HG03159 (cell line): ENCODE measurements around the gene HNRNPA2B1.
"Not testable (repeated sequence)": the region's sequence is repeated elsewhere in the genome, so short reads cannot be mapped to it uniquely, and the experiment has no call there.

Experiments used
- ATAC-seq: cut with Tn5 transposase; IDR thresholded peaks from one replicate; pipeline ENCODE4 v1.9.1; 2021; ENCODE audit warnings: mild to moderate bottlenecking, moderate library complexity; ENCODE audit not compliant: unreplicated experiment

The HNRNPA2B1 gene

GRCh38 chr7:26198133-26198780, 2.3 kb downstream of the HNRNPA2B1 start:
- no peak for ATAC-seq

DNA sequence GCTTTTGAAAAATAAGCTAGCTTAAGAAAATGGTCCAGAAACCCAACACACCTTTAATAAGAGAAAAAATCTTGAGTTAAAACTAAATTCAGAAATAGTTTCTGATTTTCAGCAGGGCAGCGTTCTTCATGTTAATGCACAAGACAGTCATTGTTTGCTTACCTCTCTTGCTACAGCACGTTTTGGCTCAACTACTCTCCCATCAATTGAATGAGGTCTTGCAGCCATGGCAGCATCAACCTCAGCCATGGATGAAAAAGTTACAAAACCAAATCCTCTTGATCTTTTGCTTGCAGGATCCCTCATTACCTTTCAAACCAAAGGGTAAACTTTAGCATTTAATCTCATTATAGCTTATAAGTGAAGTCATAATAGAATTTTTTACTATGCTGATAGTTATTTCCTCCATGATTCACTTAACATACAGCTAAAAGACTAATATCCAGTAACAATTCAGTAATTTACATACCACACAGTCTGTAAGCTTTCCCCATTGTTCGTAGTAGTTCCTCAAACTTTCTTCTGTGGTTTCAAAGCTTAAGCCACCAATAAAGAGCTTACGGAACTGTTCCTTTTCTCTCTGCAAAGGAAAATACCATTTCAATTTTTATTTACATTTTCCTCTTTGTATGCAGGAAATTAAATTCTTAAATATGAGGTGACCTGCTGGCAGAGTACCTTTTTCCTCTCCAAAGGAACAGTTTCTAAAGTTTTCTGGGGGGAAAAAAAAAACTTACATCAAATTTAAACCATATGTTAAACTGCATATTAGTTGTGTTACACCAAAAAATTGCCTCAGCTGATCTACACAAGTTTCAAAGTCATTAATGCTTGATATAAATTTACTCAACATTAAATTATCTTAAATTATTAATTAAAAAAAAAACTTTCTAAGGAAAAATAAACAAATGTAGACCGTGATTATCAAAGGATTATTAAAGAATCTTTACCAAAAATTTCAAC, 3.1 kb downstream of the HNRNPA2B1 start:
- no peak for ATAC-seq

DNA sequence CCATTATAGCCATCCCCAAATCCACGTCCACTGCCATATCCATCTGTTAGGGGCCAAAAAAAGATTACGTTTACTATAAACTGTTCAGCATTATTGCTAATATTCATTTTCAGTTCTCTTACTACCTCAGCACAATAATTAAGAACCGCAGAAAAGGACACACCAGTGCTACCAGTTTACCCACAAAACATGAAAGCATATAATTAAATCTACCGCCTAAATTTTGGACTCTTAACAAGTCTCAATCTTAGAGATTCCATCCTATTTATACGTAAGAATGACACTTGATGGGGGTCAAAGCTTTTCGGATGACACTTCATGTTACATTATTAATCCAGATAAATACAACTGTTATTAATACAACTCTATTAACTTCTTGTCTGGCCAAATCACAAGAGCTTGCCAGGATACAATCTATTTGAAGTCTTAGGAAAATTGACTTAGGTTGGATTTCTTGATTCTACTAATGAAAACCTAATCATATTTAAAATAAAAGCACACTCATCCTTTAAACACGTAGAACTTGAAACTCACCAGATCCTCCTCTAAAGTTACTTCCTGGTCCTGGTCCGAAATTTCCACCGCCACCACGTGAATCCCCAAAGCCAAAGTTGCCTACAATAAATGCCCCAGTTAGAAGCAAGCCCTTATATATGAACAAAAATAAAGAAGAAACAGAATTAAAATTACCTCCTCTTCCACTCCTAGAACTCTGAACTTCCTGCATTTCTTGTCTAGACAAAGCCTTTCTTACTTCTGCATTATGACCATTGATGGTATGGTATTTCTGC, 4.5 kb downstream of the HNRNPA2B1 start:
- ATAC-seq = no peak

- no peak for ATAC-seq
Observed at GRCh38 chr7:26195182-26195581, 5.4 kb downstream of the HNRNPA2B1 start.

- not testable (repeated sequence) for ATAC-seq
Observed at GRCh38 chr7:26194764-26195163, 5.8 kb downstream of the HNRNPA2B1 start.

DNA sequence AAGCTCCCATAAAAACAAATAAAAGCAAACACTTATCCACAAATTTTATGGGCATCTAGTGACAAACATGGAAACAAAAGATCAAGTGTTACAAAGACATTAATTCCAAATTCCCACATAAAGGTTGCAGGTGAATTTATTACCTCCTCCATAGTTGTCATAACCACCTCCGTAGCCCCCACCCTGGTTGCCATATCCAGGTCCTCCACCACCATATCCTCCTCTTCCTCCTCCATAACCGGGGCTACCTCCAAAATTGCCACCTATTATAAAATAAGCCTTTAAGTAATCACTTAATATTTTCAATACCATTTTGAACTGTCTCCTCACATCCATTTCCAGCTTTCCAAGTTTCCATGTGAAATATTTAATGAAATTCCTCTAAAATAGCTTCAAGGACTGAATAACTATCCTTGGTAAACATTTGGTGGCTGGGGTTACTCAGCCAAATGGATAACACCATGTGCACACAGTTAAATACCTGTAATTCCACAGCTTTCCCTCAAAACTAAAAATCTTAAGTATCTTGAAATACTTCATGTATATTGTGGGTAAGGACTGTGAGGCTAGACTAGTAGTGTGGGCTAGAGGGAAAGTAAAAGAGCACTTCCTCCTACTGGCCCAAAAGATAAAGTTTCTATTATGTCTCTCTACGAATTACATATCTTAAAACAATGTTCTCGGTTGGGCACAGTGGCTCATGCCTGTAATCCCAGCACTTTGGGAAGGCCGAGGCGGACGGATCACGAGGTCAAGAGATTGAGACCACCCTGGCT, 6.9 kb downstream of the HNRNPA2B1 start:
- ATAC-seq = no peak

DNA sequence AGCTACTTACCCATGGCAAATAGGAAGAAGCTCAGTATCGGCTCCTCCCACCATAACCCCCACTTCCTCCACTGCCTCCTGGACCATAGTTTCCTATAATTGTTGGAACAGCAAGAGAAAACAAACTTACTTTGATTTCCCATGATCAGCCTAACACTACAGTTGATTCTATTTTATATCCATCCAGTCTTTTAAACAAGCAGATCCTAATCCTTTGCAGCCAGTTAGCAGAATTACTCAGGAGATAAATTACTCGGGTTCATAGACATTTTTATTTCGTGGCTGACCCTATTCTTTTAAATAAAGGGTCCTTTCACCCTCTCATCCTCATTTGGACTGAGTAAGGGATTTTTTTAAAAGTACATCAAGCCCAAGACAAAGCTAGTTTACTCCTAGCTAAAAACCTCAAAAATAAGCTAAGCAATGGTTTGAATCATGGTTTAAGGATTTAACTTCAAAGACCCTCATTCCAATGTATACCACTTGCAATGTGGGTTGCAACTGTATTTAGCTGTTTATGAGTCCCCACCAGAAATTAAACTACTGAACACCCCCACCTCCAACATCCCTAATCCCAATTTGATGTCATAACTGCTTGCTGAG, 8.0 kb downstream of the HNRNPA2B1 start:
- ATAC-seq = no peak

- no peak for ATAC-seq
Observed at GRCh38 chr7:26191974-26192479, 8.5 kb downstream of the HNRNPA2B1 start.

DNA sequence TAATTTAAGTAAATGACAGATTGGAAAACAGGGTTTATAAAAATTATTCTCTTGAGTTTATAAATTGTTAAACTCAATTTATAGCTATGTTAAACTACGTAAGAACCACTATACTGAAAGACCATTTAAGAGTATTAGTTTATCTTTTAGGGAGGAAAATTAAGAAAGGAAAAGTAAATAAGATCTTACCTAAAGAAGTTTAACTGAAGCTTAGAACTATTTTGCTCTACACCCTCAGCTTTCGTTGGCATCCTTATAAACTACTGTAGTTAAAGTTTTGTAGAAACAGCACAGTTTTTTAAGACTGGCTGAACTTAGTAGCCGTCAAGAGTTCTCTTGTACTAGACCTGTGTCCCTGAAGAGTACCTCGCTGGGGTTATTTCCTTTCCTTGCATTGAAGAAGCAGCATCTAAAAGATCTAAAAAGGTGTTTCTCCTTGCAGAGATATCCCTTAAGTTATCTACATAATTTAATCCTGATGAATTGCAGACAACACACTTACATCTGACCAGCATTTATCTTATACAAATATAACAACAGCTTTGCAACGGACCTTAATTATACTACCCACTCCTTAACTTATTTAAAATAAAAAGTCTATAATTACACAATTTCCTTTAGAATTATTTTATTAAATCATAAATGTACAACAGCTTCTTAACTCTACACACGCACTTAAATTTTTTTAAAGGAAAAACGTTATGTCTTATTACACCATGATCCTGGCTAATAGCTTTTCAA, 9.1 kb downstream of the HNRNPA2B1 start:
- ATAC-seq = no peak

DNA sequence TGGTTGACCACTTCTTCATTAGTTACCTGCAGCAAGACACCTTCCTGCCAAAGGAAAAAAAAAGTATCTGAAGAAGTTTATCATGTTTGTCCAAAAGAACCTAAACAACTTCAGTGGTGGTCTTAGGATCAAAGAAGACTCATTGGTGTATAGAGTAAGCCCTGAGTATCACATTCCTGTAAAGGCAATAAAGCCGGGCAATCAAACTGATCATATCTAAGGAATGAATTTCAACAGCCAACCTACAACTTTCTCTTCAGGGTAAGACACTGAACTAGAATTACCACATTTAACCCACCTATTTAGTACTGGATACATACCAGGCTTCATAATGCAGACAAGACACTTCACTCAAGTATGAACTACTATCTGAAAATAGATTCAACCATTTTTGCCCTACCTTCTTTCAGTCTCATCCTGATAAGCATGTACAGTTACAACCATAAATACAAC, 10.1 kb downstream of the HNRNPA2B1 start:
- ATAC-seq = no peak

DNA sequence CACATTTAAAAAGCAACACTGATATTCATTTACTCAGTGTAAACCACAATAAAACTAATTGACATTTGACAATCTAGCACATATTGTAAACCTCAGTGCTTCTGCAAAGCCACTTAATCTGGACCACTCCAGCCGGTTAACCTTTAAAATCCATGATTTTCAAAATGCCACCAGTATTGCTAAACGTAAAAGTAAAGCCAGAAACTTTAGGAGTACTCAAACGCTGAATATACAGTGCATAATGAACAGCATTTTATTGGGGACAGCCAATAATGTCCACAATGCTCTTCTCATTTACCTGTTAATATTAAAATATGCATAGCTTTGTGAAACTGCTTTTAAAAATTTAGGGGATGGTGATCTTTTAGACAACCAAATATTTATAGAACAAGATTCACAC, 10.8 kb downstream of the HNRNPA2B1 start:
- no peak for ATAC-seq

DNA sequence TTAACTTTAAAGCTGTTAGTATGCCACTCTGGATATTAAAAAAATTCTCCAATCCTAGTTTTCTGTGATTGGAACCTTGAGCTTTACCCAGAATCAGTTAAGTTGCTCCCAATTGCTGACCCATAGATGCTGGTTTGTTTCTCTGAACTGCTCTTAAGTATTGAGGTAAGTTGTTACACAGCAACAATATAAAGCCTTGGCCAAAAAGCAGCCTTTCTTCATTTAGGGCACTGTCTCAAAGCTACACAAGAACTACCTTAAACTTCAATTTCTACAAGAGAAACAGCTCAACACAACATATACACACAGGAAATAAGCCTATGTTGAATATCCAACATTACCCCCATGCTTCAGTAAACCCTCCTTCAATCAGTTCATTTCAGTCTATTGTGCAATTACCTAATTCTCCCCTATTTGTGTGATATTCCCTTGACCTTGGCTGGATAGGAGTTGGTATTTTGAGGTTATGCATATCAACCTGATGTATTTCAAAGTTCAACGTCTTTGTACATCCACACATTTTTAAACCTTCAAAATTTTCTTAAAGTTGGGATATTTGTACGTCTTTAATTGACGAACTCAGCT, 11.5 kb downstream of the HNRNPA2B1 start:
- ATAC-seq = no peak

- no peak for ATAC-seq
Observed at GRCh38 chr7:26188206-26188956, 12.2 kb downstream of the HNRNPA2B1 start.

DNA sequence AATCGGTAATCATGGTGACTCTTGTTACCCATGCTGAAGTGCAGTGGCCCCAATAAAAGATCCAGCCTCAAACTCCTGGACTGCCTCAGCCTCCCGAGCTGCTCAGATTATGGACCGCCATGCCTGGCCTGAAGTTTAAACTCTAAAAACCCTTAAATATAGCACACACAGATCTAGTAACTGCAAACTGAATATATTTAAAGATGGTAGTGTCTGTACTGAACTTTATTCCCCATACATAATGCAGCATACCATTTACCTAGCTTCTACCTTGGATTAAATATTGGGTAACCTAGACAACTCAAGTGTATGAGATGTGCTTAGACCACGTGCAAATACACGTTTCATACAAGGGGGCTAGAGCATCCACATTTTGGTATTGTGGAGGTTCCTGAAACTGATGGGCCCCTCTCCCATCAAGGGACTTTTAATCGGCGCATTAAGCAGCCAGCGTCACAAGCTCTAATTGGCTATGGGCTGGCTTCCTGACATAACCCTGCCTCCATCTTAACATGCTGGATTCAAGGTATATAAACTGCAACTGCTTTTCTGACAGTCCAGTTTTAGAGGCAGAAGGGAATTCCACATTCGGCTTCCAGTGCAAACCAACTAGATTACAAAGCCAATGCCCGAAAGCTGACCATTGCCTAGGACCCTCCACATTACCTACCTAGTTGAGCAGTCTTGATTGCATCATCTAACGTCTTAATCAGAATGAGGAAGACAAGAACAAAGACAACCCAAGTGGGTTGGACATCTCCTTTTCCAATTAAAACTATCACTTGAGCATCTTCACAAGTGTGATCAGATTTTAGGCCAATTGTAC, 13.0 kb downstream of the HNRNPA2B1 start:
- no peak for ATAC-seq

DNA sequence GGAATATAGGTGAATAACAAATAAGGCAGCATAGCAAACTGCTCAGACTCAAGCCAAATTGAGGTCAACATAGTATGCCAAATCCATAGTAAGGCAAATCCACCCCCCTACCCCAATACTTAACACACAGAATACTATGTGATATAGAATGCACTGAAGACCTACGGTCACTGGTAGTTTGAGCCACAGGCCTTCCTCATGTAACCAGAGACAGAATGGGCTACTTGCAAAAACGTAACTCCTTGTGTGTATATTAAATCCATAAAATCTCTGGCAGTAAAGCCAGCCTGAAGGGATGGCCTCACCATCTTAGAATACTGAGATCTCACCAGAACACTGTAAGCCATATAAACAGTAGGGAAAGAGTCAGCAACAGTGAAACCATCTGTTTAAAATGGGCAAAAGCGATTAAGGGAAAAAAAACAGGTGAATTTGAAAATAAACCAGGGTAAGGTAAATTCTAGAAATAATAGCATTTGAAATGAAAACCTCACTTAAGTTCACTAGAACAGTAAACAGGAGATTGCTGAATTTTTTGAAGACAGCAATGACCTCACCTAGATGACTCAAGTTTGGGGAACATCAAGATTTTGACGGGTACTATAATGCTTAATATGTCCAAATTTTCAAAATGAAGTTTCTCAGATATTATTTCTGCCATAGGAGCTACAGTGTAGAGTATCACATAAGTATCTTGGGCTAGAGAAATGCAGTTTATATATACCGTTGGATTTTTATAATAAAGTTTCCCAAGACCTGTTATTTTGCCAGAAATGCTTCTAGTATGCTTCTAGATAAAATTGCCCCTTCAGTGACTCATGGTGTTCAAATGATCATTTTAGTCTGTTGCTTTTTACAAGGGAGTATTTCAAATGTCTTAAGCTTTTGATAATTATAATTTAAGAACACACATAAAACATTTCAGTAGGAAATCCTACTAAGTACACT, 13.9 kb downstream of the HNRNPA2B1 start:
- no peak for ATAC-seq

DNA sequence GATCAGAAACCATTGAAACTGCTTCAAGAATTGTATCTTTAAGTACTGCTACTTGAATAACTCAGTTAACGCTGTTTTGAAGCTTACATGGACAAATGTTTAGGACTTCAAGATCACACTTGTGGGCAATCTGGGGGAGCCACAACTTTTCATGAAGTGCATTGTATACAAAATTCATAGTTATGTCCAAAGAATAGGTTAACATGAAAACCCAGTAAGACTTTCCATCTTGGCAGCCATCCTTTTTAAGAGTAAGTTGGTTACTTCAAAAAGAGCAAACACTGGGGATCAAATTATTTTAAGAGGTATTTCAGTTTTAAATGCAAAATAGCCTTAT, 14.7 kb downstream of the HNRNPA2B1 start:
- ATAC-seq = no peak
